HL-60/S4 treated with phorbol 12-myristate 13-acetate at 8.2 ng/mL for 4 days and 3 days (cell line): Measurements from ENCODE around the gene ITGA7.

ENCODE experiments used
- in situ Hi-C: fragments of 300-500 bp; cut with MboI; formaldehyde crosslinking; loops from 2 replicates; pipeline ENCODE4 v1.15.0; 2022; ENCODE audit warnings: low sequenced_read_pairs

The ITGA7 gene, protein sequence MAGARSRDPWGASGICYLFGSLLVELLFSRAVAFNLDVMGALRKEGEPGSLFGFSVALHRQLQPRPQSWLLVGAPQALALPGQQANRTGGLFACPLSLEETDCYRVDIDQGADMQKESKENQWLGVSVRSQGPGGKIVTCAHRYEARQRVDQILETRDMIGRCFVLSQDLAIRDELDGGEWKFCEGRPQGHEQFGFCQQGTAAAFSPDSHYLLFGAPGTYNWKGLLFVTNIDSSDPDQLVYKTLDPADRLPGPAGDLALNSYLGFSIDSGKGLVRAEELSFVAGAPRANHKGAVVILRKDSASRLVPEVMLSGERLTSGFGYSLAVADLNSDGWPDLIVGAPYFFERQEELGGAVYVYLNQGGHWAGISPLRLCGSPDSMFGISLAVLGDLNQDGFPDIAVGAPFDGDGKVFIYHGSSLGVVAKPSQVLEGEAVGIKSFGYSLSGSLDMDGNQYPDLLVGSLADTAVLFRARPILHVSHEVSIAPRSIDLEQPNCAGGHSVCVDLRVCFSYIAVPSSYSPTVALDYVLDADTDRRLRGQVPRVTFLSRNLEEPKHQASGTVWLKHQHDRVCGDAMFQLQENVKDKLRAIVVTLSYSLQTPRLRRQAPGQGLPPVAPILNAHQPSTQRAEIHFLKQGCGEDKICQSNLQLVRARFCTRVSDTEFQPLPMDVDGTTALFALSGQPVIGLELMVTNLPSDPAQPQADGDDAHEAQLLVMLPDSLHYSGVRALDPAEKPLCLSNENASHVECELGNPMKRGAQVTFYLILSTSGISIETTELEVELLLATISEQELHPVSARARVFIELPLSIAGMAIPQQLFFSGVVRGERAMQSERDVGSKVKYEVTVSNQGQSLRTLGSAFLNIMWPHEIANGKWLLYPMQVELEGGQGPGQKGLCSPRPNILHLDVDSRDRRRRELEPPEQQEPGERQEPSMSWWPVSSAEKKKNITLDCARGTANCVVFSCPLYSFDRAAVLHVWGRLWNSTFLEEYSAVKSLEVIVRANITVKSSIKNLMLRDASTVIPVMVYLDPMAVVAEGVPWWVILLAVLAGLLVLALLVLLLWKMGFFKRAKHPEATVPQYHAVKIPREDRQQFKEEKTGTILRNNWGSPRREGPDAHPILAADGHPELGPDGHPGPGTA

DNA sequence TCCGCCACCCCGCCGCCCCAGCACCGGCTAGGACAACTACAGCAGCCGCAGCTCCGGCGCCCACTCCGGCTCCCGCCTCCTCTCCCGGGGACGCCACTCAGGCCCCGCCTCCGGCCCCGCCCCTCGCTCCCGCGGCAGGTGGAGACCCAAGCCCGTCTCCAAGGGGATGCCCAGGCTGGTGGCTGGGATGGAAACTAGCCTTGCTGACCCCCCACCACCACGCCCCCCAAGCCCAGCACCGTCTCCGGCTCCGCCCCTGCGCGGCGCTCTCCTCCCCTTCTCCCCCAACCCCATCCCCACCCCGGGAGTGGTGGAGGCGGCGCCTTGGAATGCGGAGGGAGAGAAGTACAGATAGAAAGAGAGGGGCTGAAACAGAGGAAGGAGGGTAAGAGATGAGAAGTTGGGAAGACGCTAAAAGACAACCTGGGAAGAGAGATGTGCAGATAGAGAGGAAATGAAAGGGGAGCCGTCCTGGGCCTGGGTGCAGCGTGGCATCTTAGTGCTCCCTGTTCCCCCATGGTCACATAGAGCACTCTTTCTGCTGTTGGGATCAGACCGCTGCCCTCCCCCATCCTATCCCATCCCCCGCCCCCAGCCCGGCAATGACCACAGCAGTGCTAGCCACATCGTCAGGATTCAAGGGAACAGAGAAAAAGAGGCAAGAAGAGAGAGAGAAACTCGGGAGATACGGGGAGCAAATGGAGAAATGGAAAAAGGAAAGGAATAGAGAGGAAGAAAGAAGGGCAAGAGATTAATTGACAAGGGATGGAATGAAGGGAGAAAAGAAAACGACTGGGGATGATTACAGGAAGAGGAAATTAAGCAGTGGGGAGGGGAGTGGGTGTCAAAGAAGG is at the start of gene ITGA7:
ITGA7 (minus strand) TSS at position 64 of the 854 bp plus-strand sequence. CDS start 222 bp downstream, outside the sequence.
- in situ Hi-C loops: no loop called here

DNA sequence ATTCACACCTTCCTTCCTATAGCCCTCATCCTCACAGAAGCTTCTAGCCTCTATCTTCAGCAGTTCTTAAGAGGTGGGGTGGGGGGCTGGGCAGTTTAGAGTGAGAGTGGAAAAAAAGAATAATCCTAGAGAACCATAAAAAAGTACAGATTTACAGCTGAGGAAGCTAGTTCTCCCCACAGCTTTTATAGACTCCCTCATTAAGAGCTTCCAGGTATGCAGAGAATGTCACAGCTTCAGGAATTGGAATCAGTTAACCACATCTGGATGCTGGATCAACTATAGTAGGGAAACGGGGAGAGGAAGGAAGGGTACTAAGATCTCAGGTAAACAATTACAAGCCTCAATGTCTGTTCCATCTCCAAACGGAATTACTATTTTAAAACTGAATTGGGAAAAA is 47.5 kb upstream of the ITGA7 start:
- in situ Hi-C loops: no loop called here

DNA sequence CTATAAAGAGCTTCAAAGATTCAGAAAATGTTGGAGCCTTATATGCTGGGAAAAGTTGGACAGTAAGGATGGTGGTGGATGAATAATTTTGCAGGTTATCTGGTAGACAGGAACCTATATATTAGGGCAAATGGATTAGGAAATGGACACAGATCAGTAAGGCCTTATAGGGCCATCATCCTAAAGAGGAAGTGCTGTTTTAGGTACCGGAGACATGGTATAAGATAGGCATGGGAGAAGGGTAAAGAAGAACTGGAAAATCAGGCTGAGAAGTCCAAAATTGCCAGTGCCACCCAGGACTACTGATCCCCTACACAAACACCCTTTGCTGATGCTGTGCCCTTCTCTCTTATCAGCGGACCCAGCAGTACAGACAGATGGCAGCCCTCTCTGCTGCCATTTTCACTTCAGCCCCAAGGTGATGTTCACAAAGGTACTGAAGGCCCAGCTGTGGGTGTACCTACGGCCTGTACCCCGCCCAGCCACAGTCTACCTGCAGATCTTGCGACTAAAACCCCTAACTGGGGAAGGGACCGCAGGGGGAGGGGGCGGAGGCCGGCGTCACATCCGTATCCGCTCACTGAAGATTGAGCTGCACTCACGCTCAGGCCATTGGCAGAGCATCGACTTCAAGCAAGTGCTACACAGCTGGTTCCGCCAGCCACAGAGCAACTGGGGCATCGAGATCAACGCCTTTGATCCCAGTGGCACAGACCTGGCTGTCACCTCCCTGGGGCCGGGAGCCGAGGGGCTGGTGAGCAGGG is 40.7 kb upstream of the ITGA7 start:
- in situ Hi-C loops: loop anchor here (25.0 kb wide), 1 partner anchor 189 kb away; the partner anchor contains the start of genes DGKA and PYM1

DNA sequence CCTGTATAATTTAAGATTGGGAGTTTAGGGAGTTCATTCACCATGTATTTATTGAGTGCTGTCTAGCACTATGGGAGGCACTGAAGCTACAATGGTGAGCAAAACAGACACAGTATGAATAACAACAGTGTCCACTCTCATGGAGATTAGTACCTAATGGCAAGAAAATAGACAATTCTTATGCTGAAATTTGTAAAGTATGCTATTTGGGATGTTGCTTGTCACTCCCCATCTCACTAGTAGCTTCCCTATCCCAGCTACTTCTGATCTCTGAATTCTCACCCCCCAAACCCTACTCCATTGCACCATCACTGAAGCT is 39.2 kb upstream of the ITGA7 start:
- in situ Hi-C loops: loop anchor here (25.0 kb wide), 1 partner anchor 190 kb away; the partner anchor contains the start of genes DGKA and PYM1

DNA sequence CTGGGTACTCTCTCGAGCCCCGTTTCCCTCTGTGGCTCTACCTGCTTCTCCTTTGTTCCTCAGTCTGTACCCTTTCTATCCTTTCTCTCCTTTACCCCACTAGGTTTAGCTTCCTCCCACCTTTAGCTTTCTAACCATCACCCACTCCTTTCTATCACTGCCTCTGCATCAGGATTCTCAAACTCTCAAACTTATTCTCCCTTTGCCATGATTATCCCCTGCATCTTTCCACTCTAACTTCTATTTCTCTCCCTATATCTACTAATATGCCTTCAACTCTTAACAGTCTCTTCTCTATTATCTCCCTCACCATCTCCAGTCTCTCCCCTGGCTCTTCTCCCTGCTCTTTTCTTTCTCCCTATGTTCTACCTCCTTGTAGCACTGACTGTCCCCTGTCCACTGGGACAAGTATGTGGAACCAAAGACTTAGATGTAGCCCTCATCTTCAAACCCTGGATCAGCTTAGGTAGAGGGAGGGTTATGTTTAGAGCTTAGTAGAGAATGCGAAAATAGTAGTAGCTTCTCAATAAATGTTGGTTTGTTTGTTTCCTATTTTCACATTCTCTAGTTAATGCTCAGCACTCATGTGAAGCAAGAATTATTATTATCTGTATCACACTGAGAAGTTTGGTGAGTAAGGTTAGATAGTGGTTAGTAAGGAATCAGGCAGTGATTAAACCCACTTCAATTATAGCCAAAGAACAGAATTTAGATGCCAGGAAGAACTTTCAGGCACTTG is 38.6 kb upstream of the ITGA7 start:
- in situ Hi-C loops: loop anchor here (25.0 kb wide), 1 partner anchor 191 kb away; the partner anchor contains the start of genes DGKA and PYM1

DNA sequence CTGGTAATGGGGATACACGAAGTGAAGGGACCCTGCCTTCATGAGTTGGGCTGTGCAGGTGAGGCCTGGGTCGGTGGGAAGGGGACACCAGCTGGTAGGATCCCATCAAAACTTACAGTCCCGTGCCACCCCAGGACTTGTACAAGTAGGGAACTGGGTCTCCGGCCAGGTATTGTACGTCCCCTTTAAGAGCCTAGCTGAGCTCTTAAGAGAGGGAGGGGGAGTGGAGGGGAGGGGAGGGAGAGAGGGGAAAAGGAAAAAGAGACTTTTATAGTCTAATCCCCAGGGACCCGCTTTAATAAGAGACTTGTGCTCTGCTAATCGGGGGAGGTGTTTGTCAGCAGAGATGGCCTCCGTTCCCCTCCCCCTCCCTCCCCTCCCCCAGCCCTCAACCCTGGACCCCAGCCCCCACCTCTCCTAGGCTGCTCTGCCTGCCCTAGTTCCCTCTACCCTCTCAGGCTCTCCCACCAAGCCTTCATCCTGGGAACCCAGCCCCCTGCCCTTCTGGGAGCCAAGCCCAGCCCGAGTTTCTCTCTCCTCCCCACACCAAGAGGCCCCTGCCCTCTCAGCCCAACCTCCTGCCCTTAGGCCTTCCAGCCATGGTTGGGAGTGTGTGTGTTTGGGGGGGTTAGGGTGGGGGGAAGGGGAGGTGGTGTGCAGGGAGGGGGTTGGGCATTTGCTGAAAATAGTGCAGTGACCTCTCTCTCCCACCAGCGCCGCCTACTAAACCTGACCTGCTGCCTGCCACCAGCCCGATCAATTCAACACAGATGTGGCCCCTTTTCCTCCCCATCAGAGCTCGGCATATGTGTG is 37.9 kb upstream of the ITGA7 start:
- in situ Hi-C loops: loop anchor here (25.0 kb wide), 1 partner anchor 192 kb away; the partner anchor contains the start of genes DGKA and PYM1

DNA sequence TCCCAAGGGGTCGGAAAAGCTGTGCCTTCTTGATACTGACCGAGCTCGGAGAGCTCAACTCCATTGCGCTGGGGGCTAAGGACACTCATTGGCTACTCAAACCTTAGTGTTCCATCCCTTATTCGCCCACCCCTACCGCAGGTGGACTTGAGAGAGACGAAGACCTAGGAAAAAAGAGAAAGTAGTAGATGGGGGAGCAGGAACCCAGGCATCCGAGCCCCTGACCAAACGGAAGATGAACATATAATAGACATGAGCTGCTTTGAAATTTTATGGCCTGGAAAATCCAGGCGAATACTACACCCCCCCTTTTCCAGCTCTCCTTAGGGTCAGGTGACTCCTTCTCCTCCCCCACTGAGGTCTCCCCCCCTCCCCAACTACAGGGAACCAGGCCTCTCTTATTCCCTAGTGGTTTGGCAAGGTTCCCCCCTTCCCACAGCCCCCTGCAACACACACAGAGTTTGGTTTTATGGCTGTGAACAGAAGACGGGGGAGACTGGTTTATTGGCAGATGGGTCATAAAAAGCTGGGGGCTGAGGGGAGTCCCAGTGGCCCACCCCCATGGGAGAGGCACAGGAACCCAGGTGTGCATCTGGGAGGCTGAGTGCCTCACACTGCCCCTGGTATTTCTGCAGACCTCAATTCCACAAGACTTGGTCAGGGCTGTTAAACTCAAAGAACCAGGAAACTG is 36.8 kb upstream of the ITGA7 start:
- in situ Hi-C loops: loop anchor here (25.0 kb wide), 1 partner anchor 193 kb away; the partner anchor contains the start of genes DGKA and PYM1

DNA sequence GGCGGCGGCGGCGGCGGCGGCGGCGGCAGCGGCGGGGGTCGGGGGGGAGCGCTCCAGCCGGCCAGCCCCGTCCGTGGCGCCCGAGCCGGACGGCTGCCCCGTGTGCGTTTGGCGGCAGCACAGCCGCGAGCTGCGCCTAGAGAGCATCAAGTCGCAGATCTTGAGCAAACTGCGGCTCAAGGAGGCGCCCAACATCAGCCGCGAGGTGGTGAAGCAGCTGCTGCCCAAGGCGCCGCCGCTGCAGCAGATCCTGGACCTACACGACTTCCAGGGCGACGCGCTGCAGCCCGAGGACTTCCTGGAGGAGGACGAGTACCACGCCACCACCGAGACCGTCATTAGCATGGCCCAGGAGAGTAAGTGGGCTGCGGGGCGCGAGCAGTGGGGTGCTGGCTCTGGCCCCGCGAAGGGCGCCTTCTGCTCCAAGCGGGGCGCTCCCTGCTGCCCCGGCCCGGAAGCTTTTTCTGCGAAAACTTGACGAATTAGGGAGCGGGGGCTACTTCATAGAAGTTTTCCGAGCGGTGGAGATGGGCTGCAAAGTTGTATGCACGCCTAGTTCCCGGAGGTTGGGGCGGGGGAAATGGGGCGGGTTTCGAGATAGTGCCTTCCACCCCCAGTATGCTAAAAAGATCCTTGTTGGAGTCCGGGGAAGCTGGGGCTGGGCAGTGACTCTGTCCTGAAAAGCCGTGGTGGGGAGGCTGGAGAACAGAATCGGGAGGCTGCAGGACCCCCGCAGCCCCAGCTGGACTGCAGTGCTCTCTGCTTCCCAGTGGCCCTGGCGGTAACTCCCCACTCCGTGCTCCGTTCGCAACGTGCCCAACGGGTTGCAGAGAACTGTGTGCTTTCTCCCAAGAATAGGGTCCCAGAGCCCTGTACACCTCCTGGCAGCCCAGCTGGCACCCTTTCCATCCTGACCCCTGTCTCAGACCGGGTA is 36.0 kb upstream of the ITGA7 start:
- in situ Hi-C loops: loop anchor here (25.0 kb wide), 1 partner anchor 194 kb away; the partner anchor contains the start of genes DGKA and PYM1

DNA sequence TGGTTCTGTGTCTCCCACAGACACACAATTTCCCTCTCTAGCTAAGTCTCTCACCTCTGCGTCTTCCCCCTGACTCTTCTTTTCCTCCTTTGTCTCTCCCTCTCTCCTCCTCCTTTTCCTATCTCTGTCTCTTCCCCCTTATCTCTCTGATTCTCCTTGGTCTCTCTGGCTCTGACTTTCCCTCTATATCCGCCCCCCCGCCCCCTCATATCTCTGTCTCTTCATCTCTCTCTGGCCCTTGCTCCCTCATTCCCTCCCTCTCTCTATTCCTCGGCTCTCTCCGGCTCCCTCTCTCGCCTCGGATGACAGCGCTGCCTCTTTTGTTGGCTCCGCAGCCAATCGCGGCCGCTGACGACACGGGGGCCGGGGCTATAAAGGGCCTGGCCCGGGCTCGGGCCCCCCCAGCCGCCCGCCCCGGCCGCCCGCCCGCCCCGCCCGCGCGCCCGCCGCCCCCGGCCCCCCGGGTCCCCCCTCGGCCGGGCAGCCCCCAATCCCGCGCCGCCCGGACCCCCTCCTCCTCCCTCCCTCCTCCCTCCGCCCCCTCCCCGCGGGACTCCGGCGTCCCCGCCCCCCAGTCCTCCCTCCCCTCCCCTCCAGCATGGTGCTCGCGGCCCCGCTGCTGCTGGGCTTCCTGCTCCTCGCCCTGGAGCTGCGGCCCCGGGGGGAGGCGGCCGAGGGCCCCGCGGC is 35.2 kb upstream of the ITGA7 start, which contains the start of gene GDF11:
GDF11 (plus strand) TSS at position 404 of the 687 bp plus-strand sequence; CDS start at position 599, 195 bp downstream.
- in situ Hi-C loops: loop anchor here (25.0 kb wide), 1 partner anchor 194 kb away; the partner anchor contains the start of genes DGKA and PYM1

DNA sequence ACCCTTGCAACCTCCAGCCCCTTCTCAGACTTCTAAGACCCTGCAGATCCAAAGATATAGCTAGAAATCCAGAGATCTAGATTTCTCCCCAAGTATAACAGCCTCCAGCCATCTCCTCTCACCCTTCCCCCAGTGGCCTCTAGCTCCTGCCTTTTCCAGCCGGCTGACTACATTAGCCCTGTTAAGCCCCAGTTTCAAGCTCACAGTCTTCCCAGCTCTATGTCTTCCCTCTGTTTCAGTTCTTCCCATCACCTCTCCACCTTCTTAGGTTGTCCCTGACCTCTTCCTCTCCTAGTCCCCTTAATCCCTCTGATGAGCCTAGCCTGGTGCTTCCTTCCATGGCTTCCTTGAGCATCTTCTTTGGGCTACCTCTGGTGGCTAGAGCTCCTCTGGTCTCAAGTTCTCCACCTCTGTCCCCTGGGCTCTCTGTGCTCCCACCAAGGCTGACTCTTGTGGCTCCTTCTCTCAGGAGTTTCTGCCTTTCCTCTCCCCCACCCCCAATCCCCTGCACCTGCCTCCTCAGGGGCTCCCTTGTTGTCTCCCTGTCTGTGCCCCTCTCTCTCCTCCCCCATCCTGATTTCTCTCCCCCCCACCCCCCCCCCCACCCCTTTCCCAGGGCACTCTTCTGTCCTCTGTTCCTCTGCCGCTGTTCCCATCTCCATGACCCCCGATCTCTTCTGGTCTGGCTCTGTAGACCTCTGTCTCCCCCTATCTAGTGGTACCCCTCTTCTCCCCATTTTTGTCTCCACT is 34.4 kb upstream of the ITGA7 start:
- in situ Hi-C loops: loop anchor here (25.0 kb wide), 1 partner anchor 195 kb away; the partner anchor contains the start of genes DGKA and PYM1

DNA sequence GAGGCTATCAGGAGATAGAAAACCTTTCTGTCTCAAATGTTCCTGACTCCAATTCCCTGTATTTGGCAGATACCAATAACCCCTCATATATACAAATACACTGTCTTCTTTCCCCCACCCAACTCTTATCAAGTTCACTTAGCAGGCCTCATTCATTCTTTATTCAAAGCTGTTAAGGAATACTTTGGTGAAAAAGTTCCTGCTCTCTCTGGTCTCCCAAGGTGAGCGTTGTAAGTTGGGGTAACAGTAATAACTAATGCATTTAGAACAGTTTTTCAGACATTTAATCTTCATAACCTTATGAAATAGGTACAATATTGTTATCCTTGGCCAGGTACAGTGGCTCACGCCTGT is 31.3 kb upstream of the ITGA7 start:
- in situ Hi-C loops: loop anchor here (25.0 kb wide), 1 partner anchor 198 kb away; the partner anchor contains the start of genes DGKA and PYM1

DNA sequence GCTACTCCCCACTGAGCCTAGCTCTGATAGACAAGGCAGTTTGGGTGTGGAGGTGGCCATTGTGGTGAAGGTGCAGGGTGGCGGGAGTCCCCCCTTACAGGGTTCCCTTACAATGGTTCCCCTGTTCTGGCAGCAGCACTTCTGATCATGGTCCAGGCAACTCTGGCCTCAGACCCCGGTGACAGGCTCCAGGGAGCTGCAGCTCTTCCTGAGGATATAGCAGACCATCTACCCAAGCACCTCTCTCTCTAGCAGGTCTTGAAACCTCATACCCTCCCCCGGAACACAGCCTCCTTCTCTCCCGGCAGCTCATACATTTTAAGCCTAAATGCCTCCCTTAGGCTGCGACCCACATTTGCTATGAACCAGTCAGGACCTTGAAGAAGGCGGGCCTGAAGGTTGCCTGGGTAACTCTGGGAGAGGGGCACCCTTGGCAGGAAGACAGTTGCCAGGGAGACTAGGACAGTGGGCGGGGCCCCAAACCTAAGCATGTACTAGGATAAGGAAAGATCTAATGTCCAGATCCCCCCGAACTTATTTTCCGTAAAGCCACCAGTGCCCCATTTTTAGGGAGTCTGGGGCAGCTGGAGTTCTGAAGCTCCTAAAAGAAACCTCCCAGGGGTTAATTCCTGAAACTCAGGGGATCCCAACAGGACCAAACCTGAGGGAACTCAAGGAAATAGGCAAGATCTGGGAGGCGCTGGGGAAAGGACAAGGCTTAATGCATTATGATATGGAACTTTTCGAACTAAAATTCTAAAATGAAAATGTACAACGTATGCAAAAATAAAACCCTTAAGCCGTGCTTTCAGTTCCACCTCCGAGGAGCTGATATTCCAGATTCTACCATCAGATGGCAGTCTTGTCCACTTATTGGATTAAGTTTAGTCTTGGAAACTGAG is 30.7 kb upstream of the ITGA7 start:
- in situ Hi-C loops: loop anchor here (25.0 kb wide), 1 partner anchor 199 kb away; the partner anchor contains the start of genes DGKA and PYM1

DNA sequence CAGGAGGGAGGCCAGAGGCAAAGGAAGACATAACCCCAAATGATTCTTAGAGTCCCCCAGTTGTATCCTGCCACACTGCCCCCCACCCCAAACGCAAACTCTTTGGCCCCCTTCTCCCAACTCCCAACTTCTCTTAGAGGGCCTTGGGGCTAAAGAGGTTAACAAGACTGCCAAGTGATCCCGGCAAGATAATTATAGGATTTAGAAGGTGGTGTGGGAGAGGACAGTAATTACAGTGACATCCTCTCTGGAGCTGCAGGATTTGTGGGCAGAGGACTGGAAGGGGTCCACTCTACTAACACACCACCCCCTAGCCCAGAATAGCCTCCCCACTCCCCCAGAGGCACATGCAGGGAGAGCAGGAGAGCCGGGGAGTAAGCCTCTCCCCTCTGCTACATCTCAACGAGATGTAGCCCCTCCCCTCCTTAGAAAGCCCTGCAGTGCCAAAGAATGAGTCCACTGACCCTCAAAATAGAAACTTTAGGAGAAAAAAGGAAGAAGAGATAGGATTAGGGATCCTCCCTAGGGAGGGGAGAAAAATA is 29.9 kb upstream of the ITGA7 start:
- in situ Hi-C loops: loop anchor here (25.0 kb wide), 1 partner anchor 200 kb away; the partner anchor contains the start of genes DGKA and PYM1
